NCI-H187 treated with DMSO at 0.1 percent for 48 hours (cell line): ENCODE data around the gene DNM3.
"Not testable (repeated sequence)": the region's sequence is repeated elsewhere in the genome, so short reads cannot be mapped to it uniquely, and the experiment has no call there.

Experiments
- DNase-seq: peaks from one replicate; lab custom pipeline; 2025; lab: John Stamatoyannopoulos, UW

The DNM3 gene

DNA sequence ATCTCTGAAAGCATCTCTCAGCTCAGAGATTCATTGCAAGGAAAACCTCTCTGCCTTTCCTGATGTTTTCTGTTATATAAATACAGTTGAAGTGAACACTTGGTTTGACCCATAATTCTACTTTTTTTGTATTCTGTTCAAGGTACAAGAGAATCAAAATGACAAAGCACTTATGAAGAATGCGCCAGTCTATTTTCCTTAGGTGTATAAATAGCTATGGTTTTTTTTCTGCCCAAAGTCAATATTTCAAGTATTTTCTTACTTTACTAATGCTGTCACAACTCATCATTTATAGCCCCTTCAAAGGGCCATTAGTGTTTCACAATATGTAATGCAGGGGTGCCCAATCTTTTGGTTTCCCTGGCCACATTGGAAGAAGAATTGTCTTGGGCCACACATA, 436.7 kb downstream of the DNM3 start:
- DNase-seq: no peak

DNA sequence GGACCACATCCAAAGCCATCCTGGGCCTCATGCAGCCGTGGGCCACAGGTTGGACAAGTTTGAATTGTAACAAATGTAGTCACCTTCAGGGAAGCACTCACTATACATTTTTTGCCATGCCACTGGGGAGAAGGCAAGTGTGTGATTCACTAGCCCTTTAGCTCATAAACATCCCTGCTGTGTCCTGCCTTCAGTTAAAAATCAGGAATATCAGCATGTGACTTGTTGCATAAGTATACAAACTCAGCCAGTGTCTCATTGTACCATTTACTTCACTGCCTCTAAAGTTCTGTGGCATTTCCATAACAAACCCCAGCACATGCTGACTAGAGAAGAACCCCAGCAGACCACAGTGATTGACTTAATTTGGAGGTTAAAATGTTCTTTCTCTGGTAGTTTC, 437.2 kb downstream of the DNM3 start:
- DNase-seq: no peak

DNA sequence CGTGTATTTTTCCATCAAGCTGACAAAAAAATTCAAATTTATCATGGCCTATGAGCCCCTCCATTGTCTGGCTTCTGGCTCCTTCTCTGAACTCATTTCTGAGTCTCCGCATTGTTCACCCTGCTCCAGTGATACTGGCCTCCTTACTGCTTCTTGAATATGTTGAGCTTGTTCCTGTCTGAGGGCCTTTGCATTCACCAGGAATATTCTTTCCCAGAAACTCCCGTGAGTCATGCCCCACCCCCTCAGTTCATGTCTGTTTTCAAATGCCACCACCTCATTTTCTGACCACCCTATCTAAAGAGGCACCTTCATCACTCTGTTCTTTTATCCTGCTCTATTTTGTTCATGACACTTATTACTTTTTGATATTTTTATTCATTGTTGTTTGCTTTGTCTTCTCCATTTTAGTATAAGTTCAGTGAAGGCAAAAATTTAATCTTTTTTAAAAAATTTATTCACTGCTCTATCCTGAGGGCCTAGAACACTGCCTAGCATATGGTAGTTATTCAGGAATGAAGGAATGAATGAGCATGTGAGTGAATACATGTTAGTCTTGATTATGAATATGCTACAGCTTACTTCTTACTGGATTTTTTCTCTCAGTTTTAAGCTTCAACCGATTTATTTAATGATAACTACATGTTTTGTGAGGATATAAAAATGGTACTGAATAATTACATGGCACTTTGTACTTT, 438.8 kb downstream of the DNM3 start:
- DNase-seq: no peak

DNA sequence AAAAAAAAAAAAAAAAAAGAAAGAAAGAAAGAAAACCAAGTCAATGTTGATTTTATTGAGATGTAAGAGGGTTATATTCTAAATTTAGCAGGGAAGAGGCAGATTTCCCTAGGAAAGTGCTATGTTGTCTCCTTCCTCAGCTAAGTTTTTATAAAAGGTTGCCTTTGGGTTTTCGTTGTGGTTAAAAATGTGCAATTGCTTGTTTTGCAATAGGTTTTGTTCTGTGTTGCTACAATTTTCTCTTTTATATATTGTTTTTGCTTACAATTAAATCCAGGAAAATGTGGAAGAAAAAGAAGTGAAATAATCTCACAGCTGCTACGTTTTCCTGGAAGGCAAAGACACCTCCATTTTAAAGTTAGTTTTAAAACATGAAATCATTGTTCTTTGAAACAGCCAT, 442.5 kb downstream of the DNM3 start:
- DNase-seq: no peak

DNA sequence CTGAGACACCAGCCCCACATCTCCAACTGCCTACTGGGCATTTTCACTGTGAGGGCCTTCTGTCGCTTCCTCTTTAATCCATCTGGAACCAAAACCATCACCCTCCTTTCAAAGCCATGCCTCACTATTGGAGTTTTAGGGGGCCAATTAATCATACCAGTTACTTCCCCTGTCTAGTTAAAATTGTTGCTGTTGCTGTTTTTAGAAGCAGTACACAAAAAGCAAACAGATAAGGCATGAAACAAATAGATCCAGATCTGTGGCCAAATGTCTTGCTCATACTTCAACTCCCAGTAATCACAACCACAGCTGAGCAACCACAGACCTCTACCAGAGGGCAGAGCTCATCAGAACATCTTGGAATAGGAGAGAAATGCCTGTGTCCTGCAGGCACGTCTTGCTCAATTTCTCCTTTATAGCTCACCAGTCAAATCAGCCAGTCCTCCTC, 445.4 kb downstream of the DNM3 start:
- no peak for DNase-seq

DNA sequence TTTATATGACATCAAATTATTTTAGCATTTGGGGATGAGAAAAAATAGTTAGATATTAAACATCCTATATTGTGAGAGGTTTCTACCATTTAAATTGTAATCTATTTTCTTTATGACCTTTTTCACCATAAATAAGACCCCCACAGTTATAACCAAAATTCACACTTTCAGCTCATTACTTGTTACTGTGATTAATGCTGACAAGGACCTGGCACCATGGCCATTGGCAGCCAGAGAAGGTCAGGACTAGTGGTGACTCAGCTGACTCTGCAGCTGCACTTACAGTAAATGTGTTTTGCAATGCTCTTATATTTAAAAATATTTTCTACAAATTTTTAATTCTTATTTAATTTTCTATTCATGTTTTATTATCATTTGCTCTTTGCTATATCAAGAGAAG, 445.9 kb downstream of the DNM3 start:
- DNase-seq: no peak

DNA sequence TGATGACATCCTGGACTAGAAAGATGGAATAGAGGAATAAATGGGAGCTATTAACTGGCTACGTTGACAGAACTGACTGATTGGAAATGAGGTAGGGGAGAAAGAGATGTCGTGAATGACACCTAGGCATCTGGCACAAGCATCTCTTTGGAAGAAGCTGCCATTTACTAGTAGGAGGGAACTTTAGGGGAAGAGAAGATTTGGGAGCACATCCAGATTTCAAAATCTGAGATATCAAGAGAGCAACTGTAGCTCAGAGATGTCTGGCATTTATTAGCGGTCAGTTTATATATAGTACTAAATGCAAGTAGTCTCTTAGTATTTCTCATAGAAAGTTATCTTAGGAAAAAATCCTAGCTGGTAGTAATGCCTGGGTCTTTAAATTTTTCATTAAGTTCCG, 447.3 kb downstream of the DNM3 start:
- DNase-seq: no peak

DNA sequence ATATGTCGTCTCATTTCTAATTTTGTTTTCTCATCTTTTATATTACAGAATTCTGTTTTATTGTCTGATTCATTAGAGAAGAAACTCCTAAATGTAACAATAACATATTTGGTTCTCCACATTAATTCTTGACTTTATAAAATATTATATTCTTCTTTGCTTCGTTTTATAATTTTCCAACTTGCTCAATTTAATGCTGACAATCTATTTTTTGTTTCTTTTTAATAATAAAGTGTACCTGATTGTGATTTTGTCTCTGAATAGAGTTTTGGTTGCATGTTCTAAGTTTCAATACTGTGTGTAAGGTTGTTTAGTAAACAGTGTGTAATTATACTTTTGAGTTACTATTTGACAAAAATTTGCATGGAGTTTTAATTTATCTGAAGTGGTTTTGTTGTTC, 448.1 kb downstream of the DNM3 start:
- no peak for DNase-seq

DNA sequence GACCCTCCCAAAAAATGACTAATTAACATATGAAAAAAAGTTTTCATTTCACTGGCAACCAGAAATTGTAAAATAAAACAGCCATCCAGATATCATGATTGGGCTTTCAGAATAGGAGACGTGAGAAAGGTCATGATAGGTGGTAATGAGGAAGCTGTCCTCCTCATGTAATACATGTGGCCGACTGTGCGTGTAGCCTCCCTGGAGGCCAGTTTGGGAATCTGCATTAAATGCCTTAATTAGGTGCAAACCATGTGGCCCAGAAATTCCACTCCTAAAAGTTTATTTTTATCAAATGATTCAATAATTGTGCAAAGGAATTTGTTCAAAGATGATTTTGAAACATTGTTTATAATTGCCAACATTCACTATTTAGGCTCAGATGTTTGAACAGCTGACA, 451.5 kb downstream of the DNM3 start:
- no peak for DNase-seq

DNA sequence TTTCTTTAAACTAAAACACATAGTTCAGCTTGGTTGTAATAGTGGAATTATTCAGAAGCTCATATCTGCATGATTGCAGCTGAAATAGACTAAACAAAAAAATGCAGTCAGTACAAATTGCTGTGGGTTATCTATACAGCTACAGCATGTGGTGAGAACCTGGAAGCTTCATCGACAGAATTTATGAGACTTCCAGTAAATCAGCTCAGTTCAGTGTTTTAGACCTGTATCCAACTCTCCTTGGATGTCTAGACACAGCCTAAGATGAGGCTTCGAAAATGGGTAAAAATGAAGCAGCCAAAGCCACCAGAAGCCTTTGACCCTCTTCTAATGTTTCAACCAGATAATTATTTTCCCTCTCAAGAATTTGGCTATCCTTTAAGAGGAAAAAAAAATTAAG, 452.1 kb downstream of the DNM3 start:
- DNase-seq: no peak

DNA sequence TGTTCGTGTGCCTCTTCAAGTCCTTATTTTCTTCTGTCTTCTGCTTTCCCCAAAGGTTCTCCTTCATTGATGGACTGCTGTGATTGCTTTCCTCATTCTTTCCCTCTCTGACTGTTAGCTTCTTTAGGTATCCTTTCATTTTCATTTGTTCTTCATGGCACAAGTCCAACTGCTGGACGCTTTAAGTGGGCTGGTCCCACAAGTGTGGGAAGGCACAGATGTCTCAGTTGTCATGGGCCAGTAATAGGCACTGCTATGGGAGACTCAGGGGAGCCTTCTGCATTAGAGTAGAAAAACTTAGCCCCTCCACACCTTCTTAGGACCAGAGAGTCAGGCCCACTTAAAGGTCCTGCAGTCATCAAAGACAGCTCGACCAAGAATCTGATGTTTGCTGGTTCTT, 456.8 kb downstream of the DNM3 start:
- no peak for DNase-seq

DNA sequence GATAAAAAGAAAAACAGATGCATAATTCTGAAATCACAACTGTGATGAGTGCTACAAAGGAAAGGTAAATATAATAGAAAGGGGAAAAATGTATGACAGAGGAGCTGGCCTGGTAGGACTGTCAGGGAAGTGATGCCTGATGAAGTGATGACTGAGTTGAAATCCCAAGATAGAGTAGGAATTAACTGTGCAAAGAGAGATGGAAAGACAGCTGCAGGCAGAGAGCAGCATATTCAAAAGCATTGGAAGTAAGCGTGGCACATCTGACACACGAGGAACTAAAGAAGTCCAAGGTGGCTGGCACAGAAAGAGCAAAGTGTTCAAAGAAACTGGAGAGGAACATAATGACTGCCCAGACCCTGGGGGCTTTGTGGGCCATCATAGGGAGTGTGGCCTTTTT, 457.6 kb downstream of the DNM3 start:
- no peak for DNase-seq

DNA sequence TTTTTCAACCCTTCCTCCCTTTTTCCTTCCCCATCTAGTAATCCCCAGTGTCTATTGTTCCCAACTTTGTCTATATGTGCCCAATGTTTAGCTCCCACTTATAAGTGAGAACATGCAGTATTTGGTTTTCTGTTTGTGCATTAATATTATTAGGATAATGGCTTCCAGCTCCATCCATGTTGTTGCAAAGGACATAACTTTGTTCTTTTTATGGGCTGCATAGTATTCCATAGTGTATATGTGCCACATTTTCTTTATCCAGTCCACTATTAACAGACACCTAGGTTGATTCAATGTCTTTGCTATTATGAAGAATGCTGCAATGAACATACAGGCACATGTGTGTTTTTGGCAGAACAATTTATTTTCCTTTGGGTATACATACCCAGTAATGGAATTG, 458.2 kb downstream of the DNM3 start:
- no peak for DNase-seq

DNA sequence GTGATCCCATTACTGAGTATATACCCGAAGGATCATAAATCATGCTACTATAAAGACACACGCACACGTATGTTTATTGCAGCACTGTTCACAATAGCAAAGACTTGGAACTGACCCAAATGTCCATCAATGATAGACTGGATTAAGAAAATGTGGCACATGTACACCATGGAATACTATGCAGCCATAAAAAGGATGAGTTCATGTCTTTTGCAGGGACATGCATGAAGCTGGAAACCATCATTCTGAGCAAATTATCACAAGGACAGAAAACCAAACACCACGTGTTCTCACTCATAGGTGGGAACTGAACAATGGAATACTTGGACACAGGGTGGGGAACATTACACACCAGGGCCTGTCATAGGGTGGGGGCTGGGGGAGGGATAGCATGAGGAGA, 466.2 kb downstream of the DNM3 start:
- not testable (repeated sequence) for DNase-seq

DNA sequence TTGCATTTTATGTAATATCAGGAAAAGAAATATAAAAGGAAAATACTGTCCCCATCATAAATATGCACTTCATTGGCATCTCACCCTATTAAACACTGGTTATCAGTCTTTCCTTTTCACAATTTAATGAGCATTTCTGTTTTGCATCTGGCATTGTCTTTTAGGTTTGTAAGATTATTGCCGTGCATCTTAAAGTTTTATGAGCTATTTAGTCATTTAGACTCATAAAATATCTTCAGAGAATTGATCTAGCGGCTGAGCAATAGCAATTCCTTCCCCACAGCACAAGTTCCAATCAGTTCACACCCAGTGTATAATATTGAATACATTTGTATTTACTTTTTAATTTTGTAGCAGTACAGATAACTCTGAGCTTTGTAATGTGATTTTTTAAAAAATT, 466.8 kb downstream of the DNM3 start:
- no peak for DNase-seq

DNA sequence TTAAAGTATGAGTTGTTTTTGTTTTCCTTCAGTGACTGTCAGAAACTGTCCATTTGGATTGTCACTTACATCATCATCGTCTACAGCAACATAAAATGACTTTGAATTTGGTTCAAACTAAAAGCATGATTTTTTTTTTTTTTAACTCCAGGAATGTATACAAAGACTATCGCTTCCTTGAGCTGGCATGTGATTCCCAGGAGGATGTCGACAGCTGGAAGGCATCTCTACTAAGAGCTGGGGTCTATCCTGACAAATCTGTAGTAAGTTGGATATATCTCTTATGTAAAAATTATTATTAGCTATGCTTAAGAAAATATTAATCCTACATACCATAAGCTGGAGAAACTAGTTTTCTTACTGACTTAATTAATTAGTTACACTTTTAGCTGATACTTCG, 467.3 kb downstream of the DNM3 start:
- DNase-seq: no peak

DNA sequence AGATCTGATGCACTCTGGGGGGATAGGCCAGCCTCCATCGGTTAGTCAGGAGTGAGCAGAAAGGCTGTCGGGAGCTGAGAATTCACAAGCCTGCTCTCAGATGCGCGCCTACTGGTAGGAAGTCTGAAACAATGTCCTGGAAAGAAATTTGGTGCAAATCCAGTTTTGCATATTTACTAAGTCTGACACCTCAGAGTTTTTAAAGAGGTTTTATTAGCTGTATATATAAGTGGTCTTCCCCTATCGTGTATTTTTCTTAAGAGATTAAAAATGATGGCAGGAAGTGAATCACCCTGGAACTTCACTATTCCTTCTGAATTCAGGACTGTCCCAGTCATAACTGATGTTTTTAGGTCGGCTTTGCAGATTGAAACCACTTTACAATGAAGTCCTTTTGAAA, 479.4 kb downstream of the DNM3 start:
- no peak for DNase-seq

DNA sequence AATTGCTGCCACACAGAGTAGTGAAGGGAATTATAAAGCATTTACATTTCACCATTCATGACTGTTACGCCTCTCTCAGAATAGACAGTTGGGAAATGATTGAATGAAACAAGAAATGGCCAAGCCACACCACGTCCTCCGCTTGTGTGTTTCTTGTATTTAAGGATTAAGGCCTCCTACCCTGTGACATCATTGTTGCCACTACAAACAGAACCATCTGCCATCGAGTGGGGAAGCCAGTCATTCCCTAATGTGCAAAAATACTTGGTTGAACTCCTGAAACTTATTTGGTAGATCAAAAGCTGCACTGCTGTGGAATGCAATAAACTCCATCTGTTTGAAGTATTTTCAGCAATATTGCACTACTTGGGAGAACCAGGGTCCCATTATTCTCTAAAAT, 480.2 kb downstream of the DNM3 start:
- no peak for DNase-seq

DNA sequence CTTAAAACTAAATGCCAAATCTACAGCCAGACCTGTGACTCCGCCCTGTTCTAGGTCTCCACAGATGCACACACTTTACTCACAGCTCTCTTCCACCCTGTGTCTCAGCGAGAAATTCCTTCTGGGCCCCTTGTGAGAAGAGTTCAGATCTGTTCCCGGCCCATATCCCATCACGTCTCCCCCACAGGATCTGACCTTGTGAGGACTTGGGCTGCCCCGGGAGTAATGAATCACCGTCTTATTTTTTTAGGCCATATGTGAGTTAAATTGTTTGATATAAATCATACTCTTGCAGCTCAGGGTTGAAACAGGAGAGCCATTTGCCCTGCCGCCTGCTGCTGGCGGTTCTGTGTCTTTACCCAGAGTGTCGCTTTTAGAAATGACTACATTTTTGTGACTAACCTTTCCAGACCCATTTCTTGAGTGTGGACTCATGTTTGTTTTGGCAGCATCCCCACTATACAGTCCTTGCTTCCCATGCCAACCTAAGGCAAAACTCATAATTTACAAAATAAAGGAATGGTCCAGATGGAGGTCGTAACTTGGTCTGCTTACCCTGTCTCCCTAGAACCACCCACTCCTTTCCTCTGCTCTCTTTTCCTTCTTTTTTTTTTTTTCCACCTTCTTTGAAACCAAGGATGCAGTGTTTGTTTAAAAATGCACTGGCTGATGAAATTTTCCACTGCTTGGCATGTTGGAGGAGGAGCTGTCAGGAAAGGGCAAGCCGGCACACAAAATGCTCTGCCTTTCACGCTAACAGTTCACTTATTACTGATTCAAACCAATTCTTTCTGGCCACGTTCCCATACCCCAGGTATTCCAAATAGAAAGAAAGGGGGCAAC, 481.1 kb downstream of the DNM3 start:
- no peak for DNase-seq

DNA sequence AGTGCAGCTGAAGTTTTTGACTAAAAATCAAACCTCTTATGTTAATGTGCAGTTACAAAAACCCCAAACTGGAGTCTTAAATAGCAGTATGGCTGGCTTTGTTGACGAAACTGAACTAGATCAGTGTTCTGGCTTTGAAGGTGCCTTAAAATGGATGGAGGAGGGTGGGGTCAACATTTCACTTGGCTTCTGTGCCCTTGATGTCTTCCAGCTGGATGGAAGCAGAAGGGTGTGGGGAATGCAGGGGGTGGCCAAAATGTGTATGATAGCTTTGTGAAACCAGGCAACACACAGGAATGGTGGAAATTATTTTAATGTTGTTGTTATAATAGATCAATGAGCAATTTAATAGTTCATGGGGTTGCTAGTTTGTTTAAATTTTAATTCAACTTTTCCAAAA, 482.4 kb downstream of the DNM3 start:
- no peak for DNase-seq

DNA sequence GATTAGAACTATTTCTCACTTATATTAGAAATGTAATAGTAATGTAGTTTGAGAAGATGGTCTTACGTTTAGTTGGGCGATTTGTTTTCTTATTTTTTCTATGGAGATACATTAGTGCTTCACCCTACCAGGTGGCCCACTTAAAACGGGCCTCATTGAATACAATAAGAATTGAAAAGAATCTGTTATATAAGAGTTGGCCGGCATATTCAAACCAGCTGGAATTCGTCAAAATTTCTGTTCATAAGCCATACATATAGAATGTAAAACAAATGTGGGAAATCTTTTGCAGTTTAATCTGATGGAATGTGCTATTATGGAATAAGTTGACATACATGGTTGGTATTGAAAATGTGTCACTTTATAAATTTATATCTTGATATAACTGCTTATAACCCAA, 482.8 kb downstream of the DNM3 start:
- no peak for DNase-seq

DNA sequence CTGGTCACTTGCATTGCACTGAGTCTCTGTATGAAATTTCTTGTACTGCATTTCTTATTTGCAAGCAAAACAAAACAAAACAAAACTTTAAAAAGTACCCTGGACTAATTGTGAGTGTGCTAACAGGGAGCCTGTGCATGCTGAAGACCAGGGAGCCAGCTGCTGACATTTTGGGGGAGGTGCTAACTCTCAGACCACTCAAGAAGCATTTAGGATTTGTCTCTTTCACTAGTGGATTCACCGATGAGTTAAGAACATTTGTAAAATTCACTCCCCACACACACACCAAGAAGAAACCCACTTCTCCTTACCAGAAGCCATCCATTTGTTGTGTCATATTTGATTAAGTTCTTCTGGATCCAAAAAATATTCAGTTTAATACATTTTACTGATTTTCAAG, 483.5 kb downstream of the DNM3 start:
- no peak for DNase-seq

DNA sequence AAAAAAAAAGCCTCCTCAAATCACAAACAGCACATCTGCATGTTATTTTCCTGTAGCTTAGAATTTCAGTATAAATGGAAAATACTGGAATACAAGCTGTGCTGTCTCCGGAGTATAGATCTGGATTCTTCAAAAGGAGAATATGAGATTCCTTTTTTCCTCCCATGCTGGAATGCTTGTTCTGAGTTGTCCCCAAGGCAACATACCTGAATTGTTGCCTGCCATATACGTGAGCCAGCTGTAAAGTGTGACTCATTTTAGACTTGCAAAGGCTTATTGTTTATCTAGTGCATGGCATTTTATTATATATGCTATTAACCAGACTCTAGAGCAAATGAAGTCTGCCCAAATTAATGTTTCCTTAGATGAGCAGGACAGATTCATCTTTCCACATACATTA, 484.2 kb downstream of the DNM3 start:
- no peak for DNase-seq

DNA sequence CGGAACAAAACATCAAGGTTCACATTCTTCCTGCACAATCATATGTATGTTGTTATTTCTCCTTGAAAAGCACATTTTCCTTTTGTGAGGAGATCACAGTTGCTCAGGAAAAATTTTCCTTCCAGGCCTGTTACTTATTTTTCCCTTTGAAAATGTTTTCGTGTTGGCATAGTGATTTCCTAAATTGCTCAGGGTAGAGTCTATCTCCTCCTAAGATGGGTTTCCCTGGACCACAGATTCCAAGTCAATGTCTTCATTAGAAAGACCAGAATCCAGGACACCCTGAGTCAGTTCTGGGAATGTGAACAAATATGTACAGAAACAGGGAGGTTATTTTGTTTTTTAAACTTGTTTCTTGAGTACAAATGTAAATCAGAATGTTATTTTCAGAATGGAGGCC, 484.8 kb downstream of the DNM3 start:
- no peak for DNase-seq
